ENCODE data around the gene ZNF789. TPM values are rescaled to one million over a fixed set of nuclear protein-coding genes. Genes with fewer than 3 reads are reported as not detected.

The ZNF789 gene
- total RNA-seq, 1 donor from 2014 or later = 24.3 TPM

- Mint-ChIP-seq H3K27ac (no peak overlapping the region), H3K36me3 (ENCODE audit: low read depth) (peaks cover 65% of the 10 kb centered on the region), H3K4me3 (ENCODE audit: low read depth) (no peak overlapping the region), H3K27me3 (ENCODE audit: low read depth) (no peaks in the 10 kb centered on the region), H3K9me3 (no peaks in the 10 kb centered on the region), H3K4me1 (ENCODE audit: low read depth) (no peaks in the 10 kb centered on the region)
- intact Hi-C loops (cut with micrococcal nuclease) = no loop called here
- no peak for DNase-seq (ENCODE audit: low spot score)
These were observed 23.8 kb upstream of the ZNF789 start for GRCh38 chr7:99448855-99449254.

GRCh38 chr7:99449326-99449725 lies 23.4 kb upstream of the ZNF789 start:
- Mint-ChIP-seq H3K4me1 (ENCODE audit: low read depth) (no peaks in the 10 kb centered on the region), H3K4me3 (ENCODE audit: low read depth) (no peak overlapping the region), H3K9me3 (no peaks in the 10 kb centered on the region), H3K27me3 (ENCODE audit: low read depth) (no peaks in the 10 kb centered on the region), H3K36me3 (ENCODE audit: low read depth) (peaks cover 64% of the 10 kb centered on the region), H3K27ac (no peak overlapping the region)
- intact Hi-C loops (cut with micrococcal nuclease) = no loop called here
- no peak for DNase-seq (ENCODE audit: low spot score)

GRCh38 chr7:99451936-99452335 lies 20.8 kb upstream of the ZNF789 start:
- intact Hi-C loops (cut with micrococcal nuclease) = no loop called here
- no peak for DNase-seq (ENCODE audit: low spot score)
- Mint-ChIP-seq H3K4me3 (ENCODE audit: low read depth) (no peak overlapping the region), H3K27ac (no peak overlapping the region), H3K9me3 (no peaks in the 10 kb centered on the region), H3K36me3 (ENCODE audit: low read depth) (peaks cover 68% of the 10 kb centered on the region), H3K4me1 (ENCODE audit: low read depth) (no peaks in the 10 kb centered on the region), H3K27me3 (ENCODE audit: low read depth) (no peaks in the 10 kb centered on the region)

DNA sequence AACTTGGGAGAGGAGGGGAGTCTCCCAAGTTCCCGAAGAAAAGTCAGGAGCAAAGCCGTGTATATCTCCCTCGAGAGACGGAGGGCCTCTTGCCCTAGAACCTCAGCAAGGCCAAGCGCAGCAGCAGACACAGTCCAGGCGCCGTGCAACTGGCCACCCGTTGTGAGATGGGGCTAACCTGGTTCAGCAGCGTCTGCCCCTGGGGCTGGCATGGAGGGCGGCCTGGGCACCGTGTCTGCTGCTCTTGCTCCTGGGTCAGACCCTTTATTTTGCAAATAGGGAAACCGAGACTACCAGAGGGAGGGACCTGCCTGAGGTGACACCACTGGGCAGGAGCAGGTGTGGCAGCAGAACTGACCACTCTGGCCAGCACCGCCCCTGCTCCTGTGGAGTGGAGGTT lies 20.1 kb upstream of the ZNF789 start:
- Mint-ChIP-seq H3K4me1 (ENCODE audit: low read depth) (no peaks in the 10 kb centered on the region), H3K36me3 (ENCODE audit: low read depth) (peaks cover 71% of the 10 kb centered on the region), H3K27me3 (ENCODE audit: low read depth) (no peaks in the 10 kb centered on the region), H3K9me3 (no peaks in the 10 kb centered on the region), H3K4me3 (ENCODE audit: low read depth) (no peak overlapping the region), H3K27ac (no peak overlapping the region)
- intact Hi-C loops (cut with micrococcal nuclease) = no loop called here
- no peak for DNase-seq (ENCODE audit: low spot score)

DNA sequence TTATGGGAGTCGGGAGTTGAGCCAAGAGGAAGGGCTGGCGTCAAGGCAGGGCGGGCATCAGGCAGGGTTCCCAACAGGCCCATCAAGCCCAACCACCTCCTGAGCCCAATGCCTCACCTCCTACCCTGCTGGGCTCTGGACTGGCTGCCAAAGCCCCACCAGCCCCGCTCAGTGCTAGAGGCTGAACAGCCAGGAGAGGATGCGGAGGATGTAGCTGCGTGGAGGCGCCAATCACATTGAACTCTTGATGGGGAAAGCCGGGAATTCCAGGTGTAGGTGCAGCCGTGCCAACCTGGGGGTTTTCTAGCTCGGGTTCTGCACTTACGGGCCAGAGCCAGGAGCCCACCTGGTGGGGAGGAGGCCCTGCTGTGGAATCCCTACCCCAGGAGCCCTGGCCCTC lies 19.6 kb upstream of the ZNF789 start:
- Mint-ChIP-seq H3K27me3 (ENCODE audit: low read depth) (no peaks in the 10 kb centered on the region), H3K27ac (no peak overlapping the region), H3K4me3 (ENCODE audit: low read depth) (no peak overlapping the region), H3K36me3 (ENCODE audit: low read depth) (peaks cover 69% of the 10 kb centered on the region), H3K9me3 (no peaks in the 10 kb centered on the region), H3K4me1 (ENCODE audit: low read depth) (no peaks in the 10 kb centered on the region)
- no peak for DNase-seq (ENCODE audit: low spot score)
- intact Hi-C loops (cut with micrococcal nuclease) = no loop called here

DNA sequence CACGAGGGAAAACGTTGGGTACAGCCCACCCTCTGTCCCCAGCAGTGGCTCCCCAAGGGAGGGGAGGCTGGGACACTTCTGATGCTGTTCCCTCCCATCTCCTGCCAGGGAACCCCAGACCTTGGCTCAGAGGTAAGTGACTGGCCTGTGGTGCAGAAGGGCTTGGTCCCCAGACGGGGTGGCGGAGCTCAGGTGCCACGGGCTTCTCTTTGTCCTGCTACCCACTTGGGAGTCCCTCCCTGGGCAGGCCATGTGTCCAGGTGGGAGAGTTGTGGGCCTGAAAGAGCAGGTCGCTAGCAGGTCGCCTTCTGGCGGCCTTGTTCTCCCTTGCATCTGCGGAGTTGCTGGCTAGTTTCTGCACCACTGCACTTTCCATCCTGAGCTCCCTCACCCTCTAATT lies 16.8 kb upstream of the ZNF789 start:
- peaks cover 75% of the 10 kb centered on the region for H3K36me3 Mint-ChIP-seq (ENCODE audit: low read depth)
- H3K27ac Mint-ChIP-seq = no peak overlapping the region
- DNase-seq (ENCODE audit: low spot score) = no peak
- intact Hi-C loops (cut with micrococcal nuclease) = no loop called here
- no peaks in the 10 kb centered on the region for H3K9me3 Mint-ChIP-seq
- H3K4me1 Mint-ChIP-seq (ENCODE audit: low read depth) = peaks cover 12% of the 10 kb centered on the region
- H3K4me3 Mint-ChIP-seq (ENCODE audit: low read depth) = no peak overlapping the region
- no peaks in the 10 kb centered on the region for H3K27me3 Mint-ChIP-seq (ENCODE audit: low read depth)

DNA sequence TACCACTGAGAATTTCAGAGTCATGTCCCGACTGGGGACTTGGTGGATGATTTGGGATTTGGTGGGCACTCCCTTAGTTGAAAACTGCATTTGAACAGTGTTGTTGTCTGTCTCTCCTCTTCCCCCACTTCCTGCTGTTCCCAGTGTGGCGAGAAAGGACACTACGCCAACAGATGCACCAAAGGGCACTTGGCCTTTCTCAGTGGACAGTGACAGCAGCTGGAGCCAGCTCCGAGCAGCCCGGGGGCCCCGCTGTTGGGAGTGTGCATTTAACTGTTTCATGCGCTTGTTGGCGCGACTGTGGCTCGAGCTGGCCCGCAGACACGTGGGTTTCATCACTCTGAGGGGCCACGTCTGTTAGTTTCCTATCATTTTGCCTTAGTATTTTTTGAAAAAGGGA lies 16.4 kb upstream of the ZNF789 start:
- Mint-ChIP-seq H3K4me3 (ENCODE audit: low read depth) (no peak overlapping the region), H3K4me1 (ENCODE audit: low read depth) (peaks cover 12% of the 10 kb centered on the region), H3K36me3 (ENCODE audit: low read depth) (peaks cover 71% of the 10 kb centered on the region), H3K9me3 (no peaks in the 10 kb centered on the region), H3K27ac (no peak overlapping the region), H3K27me3 (ENCODE audit: low read depth) (no peaks in the 10 kb centered on the region)
- intact Hi-C loops (cut with micrococcal nuclease) = no loop called here
- no peak for DNase-seq (ENCODE audit: low spot score)

DNA sequence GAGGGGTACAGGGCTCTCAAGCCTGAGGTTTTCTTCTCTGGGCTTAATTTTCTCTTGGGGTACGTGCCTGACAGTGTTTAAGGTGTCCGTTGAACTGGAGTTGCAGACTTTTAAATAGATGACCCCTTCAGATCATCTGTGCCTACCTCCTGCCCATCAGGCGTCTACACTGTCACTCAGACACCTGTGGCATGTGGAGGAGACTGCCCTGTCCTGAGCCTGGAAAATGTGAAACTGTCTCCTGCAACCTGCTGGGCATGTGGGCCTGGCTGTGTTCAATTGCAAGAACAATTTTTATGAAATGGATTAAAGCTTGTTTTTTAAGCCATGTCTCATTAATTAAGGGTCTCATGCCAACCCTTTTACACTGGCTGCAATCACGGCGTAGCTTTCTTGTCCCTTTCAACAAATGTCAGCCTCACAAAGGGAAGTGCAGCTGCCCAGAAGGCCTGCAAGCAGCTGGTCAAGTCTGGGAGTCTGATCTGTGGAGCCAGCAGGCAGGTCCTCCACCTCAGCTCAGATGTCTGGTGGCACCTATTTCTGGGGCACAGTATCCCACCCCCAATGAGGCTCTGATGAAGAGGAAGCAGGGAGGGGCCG lies 15.5 kb upstream of the ZNF789 start:
- no peak for DNase-seq (ENCODE audit: low spot score)
- intact Hi-C loops (cut with micrococcal nuclease) = no loop called here
- no peak overlapping the region for H3K4me3 Mint-ChIP-seq (ENCODE audit: low read depth)

GRCh38 chr7:99457650-99458493 lies 14.8 kb upstream of the ZNF789 start:
- Mint-ChIP-seq H3K36me3 (ENCODE audit: low read depth) (peaks cover 69% of the 10 kb centered on the region), H3K27me3 (ENCODE audit: low read depth) (no peaks in the 10 kb centered on the region), H3K4me3 (ENCODE audit: low read depth) (no peak overlapping the region), H3K9me3 (no peaks in the 10 kb centered on the region), H3K27ac (no peak overlapping the region), H3K4me1 (ENCODE audit: low read depth) (peaks cover 12% of the 10 kb centered on the region)
- intact Hi-C loops (cut with micrococcal nuclease) = no loop called here
- DNase-seq (ENCODE audit: low spot score) = no peak

More for the DNA sequence above, 15.5 kb upstream of the ZNF789 start:
- Mint-ChIP-seq H3K27me3 (ENCODE audit: low read depth) (no peaks in the 10 kb centered on the region), H3K4me1 (ENCODE audit: low read depth) (peaks cover 12% of the 10 kb centered on the region), H3K9me3 (no peaks in the 10 kb centered on the region), H3K36me3 (ENCODE audit: low read depth) (peaks cover 69% of the 10 kb centered on the region), H3K27ac (no peak overlapping the region)

- H3K4me3 Mint-ChIP-seq (ENCODE audit: low read depth) = no peak overlapping the region
- intact Hi-C loops (cut with micrococcal nuclease) = no loop called here
- no peak overlapping the region for H3K27ac Mint-ChIP-seq
- H3K9me3 Mint-ChIP-seq = no peaks in the 10 kb centered on the region
- H3K4me1 Mint-ChIP-seq (ENCODE audit: low read depth) = peaks cover 16% of the 10 kb centered on the region
- peaks cover 67% of the 10 kb centered on the region for H3K36me3 Mint-ChIP-seq (ENCODE audit: low read depth)
- no peaks in the 10 kb centered on the region for H3K27me3 Mint-ChIP-seq (ENCODE audit: low read depth)
- no peak for DNase-seq (ENCODE audit: low spot score)
These were observed 13.6 kb upstream of the ZNF789 start for GRCh38 chr7:99459087-99459486.

GRCh38 chr7:99460651-99461050 lies 12.0 kb upstream of the ZNF789 start:
- H3K36me3 Mint-ChIP-seq (ENCODE audit: low read depth) = peaks cover 62% of the 10 kb centered on the region

DNA sequence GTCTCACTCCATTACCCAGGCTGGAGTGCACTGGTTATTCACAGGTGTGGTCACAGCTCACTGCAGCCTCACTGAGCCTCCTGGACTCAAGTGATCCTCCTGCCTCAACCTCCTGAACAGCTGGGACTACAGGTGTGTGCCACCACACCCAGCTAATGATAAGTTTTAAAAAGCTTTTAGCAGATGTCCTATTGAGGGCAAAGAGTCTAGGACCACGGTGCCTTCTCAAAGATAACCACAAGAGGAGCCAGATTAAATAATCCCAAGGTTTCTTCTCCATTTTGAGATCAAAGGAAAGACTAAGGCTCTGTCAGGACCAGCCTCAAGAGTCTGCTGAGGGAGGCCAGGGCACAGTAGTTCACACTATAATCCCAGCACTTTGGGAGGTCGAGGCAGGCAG lies 11.5 kb upstream of the ZNF789 start:
- Mint-ChIP-seq H3K27ac (no peak overlapping the region), H3K36me3 (ENCODE audit: low read depth) (peaks cover 64% of the 10 kb centered on the region), H3K4me3 (ENCODE audit: low read depth) (no peak overlapping the region), H3K4me1 (ENCODE audit: low read depth) (peaks cover 24% of the 10 kb centered on the region), H3K9me3 (no peaks in the 10 kb centered on the region), H3K27me3 (ENCODE audit: low read depth) (no peaks in the 10 kb centered on the region)
- intact Hi-C loops (cut with micrococcal nuclease) = no loop called here
- no peak for DNase-seq (ENCODE audit: low spot score)

More at GRCh38 chr7:99460651-99461050, 12.0 kb upstream of the ZNF789 start:
- Mint-ChIP-seq H3K4me3 (ENCODE audit: low read depth) (no peak overlapping the region), H3K9me3 (no peaks in the 10 kb centered on the region), H3K4me1 (ENCODE audit: low read depth) (peaks cover 21% of the 10 kb centered on the region), H3K27ac (peak overlapping the region; percentile 9), H3K27me3 (ENCODE audit: low read depth) (no peaks in the 10 kb centered on the region)
- no peak for DNase-seq (ENCODE audit: low spot score)
- intact Hi-C loops (cut with micrococcal nuclease) = no loop called here

GRCh38 chr7:99465421-99465768 lies 7.3 kb upstream of the ZNF789 start:
- DNase-seq (ENCODE audit: low spot score) = no peak
- intact Hi-C loops (cut with micrococcal nuclease) = no loop called here
- peak overlapping the region; percentile 88 for H3K27ac Mint-ChIP-seq
- H3K27me3 Mint-ChIP-seq (ENCODE audit: low read depth) = peaks cover 2% of the 10 kb centered on the region
- peak overlapping the region; percentile 96 for H3K4me3 Mint-ChIP-seq (ENCODE audit: low read depth)
- no peaks in the 10 kb centered on the region for H3K9me3 Mint-ChIP-seq
- peaks cover 20% of the 10 kb centered on the region for H3K4me1 Mint-ChIP-seq (ENCODE audit: low read depth)
- peaks cover 29% of the 10 kb centered on the region for H3K36me3 Mint-ChIP-seq (ENCODE audit: low read depth)
